PC-3 (cell line): ENCODE results near the gene HNRNPLL. TPM values are rescaled to one million over a fixed set of nuclear protein-coding genes. Genes with fewer than 3 reads are reported as not detected.

Experiments used
- ATAC-seq: fragments of 200-7000 bp; cut with Tn5 transposase; 2 replicates; pipeline ENCODE4 v1.9.1; 2020; ENCODE audit warnings: mild to moderate bottlenecking, moderate library complexity
- BruUV-seq: library from RNA; stranded (reverse); fragments of 400-500 nt; replicated peaks from 2 replicates; lab custom pipeline; 2021; lab: Mats Ljungman, UMichigan
- CTCF ChIA-PET: fragments of 300-600 bp; sonication (Branson Sonifier 250); formaldehyde crosslinking; loops from one replicate; lab custom pipeline; 2022; ENCODE audit warnings: antibody characterized with exemption; lab: Charles Lee
- POLR2A ChIA-PET: fragments of 300-600 bp; sonication (Branson Sonifier 250); formaldehyde crosslinking; loops from one replicate; lab custom pipeline; 2022; ENCODE audit warnings: antibody characterized with exemption; ENCODE audit not compliant: unreplicated experiment; lab: Charles Lee
- DNase-seq: peaks from one replicate; pipeline ENCODE4 v3.0.0-alpha.2; 2015
- H2AFZ ChIP-seq: fragments of 300-600 bp; sonication (generic); 2 replicates; pipeline ENCODE4 v1.6.0; 2016; ENCODE audit warnings: antibody characterized with exemption, low read length
- H3F3A ChIP-seq: fragments of 300-600 bp; sonication (generic); one replicate; pipeline ENCODE4 v1.6.0; 2017; ENCODE audit warnings: antibody characterized with exemption, low read length, control low read depth, mild to moderate bottlenecking; ENCODE audit not compliant: unreplicated experiment
- H3K27ac ChIP-seq: fragments of 300-600 bp; sonication (generic); 2 replicates; pipeline ENCODE4 v1.5.1; 2016; ENCODE audit warnings: mild to moderate bottlenecking, low read length
- H3K27me3 ChIP-seq: fragments of 300-600 bp; sonication (generic); 2 replicates; pipeline ENCODE4 v1.6.1; 2016; ENCODE audit warnings: low read length, mixed read lengths
- H3K36me3 ChIP-seq: fragments of 300-600 bp; sonication (generic); 2 replicates; pipeline ENCODE4 v1.6.1; 2016; ENCODE audit warnings: low read depth, mixed run types, low read length, mixed read lengths
- H3K4me1 ChIP-seq: fragments of 300-600 bp; sonication (generic); 2 replicates; pipeline ENCODE4 v1.5.1; 2016; ENCODE audit warnings: low read length; ENCODE audit not compliant: insufficient read depth
- H3K4me2 ChIP-seq: fragments of 300-600 bp; sonication (generic); 2 replicates; pipeline ENCODE4 v1.6.0; 2016; ENCODE audit warnings: low read length
- H3K4me3 ChIP-seq: fragments of 300-600 bp; sonication (generic); 2 replicates; pipeline ENCODE4 v1.5.1; 2016; ENCODE audit warnings: mild to moderate bottlenecking, low read length, mixed read lengths
- H3K79me2 ChIP-seq: fragments of 300-600 bp; sonication (generic); 2 replicates; pipeline ENCODE4 v1.6.1; 2017; ENCODE audit warnings: low read length, mixed read lengths
- H3K9ac ChIP-seq: fragments of 300-600 bp; sonication (generic); 2 replicates; pipeline ENCODE4 v1.6.0; 2016; ENCODE audit warnings: mild to moderate bottlenecking, low read length
- H3K9me2 ChIP-seq: fragments of 300-600 bp; sonication (generic); replicated peaks from 2 replicates; pipeline ENCODE4 v1.6.1; 2016; ENCODE audit warnings: mixed run types, low read length, mixed read lengths
- H3K9me3 ChIP-seq: fragments of 300-600 bp; sonication (generic); 2 replicates; pipeline ENCODE4 v1.6.1; 2016; ENCODE audit warnings: low read length, mixed read lengths
- H4K20me1 ChIP-seq: fragments of 300-600 bp; sonication (generic); 2 replicates; pipeline ENCODE4 v1.6.1; 2016; ENCODE audit warnings: low read length, mixed read lengths
- EZH2 ChIP-seq: fragments of 300-600 bp; sonication (generic); IDR thresholded peaks from one replicate; pipeline ENCODE4 v1.6.1; 2017; ENCODE audit warnings: antibody characterized with exemption, mild to moderate bottlenecking, low read length; ENCODE audit not compliant: unreplicated experiment
- EZH2phosphoT487 ChIP-seq: fragments of 300-600 bp; sonication (generic); IDR thresholded peaks from 2 replicates; pipeline ENCODE4 v1.6.1; 2018; ENCODE audit warnings: mild to moderate bottlenecking, antibody characterized with exemption, low read length, borderline replicate concordance
- intact Hi-C: fragments of 100-400 bp; cut with micrococcal nuclease; formaldehyde crosslinking; loops from 2 replicates; pipeline ENCODE4 v1.9.0; 2023
- total RNA-seq: library from RNA; depleted of rRNA; stranded (reverse); fragments of >200 nt; gene quantifications from 2 replicates; pipeline ENCODE4 v1.2.3, GENCODE V29; 2014
- TF ChIP-seq, protein P1 (sequence below): fragments of 300-600 bp; sonication (generic); conservative IDR thresholded peaks from 2 replicates; pipeline ENCODE4 v1.5.1; 2017; ENCODE audit warnings: antibody characterized with exemption, low read depth, mild to moderate bottlenecking, low read length

HNRNPLL gene
- total RNA-seq, 1 experiment from 2014 or later, result 30.1 TPM

DNA sequence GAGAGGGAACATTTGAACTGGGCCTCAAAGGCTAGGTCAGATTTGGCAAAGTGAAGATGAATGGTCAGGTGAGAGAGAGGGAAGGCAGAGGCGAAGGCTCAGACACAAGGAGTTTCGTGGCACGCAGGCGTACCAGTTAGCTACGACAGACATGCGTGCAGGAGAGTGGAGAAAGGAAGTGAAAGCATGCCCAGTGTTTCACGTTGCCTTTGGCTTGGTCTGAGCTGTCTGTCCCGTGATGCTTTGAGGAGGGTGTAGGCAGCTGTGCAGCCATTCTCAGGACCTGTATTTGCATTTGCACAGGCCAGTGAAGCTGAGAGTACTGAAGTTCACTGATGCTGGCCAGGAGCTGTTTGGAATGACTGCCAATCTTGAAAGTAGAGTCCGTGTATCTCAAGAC, 69.5 kb downstream of the HNRNPLL start:
- H3K9ac ChIP-seq, result no peak overlapping the region
- no peaks in the 10 kb centered on the region for H3K27me3 ChIP-seq
- H3K9me3 ChIP-seq, result no peaks in the 10 kb centered on the region
- no peak overlapping the region for H2AFZ ChIP-seq
- no peak overlapping the region for H3K4me3 ChIP-seq
- H3F3A ChIP-seq, result no peaks in the 10 kb centered on the region
- H3K27ac ChIP-seq, result no peak overlapping the region
- BruUV-seq, result no TSS peak
- 0 out of 2 replicates have a peak, but pooled peaks cover 4% of the 10 kb centered on the region for H3K4me1 ChIP-seq
- H3K9me2 ChIP-seq, result no peaks in the 10 kb centered on the region
- ChIA-PET CTCF (no interaction called here), POLR2A (no interaction called here)
- DNase-seq (no peak), ATAC-seq (no peak)
- intact Hi-C loops, result no loop called here
- TF ChIP-seq EZH2 (no peak), EZH2phosphoT487 (no peak)
- TF ChIP-seq, protein P1, sequence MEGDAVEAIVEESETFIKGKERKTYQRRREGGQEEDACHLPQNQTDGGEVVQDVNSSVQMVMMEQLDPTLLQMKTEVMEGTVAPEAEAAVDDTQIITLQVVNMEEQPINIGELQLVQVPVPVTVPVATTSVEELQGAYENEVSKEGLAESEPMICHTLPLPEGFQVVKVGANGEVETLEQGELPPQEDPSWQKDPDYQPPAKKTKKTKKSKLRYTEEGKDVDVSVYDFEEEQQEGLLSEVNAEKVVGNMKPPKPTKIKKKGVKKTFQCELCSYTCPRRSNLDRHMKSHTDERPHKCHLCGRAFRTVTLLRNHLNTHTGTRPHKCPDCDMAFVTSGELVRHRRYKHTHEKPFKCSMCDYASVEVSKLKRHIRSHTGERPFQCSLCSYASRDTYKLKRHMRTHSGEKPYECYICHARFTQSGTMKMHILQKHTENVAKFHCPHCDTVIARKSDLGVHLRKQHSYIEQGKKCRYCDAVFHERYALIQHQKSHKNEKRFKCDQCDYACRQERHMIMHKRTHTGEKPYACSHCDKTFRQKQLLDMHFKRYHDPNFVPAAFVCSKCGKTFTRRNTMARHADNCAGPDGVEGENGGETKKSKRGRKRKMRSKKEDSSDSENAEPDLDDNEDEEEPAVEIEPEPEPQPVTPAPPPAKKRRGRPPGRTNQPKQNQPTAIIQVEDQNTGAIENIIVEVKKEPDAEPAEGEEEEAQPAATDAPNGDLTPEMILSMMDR, result no peak
- H3K4me2 ChIP-seq, result no peak overlapping the region
- no peaks in the 10 kb centered on the region for H4K20me1 ChIP-seq
- H3K79me2 ChIP-seq, result no peaks in the 10 kb centered on the region
- H3K36me3 ChIP-seq, result no peaks in the 10 kb centered on the region

GRCh38 chr2:38532366-38532765, 70.4 kb downstream of the HNRNPLL start:
- no peak overlapping the region for H2AFZ ChIP-seq
- no peaks in the 10 kb centered on the region for H3K27me3 ChIP-seq
- H3K4me2 ChIP-seq, result no peak overlapping the region
- no peak overlapping the region for H3K4me3 ChIP-seq
- H3K9me2 ChIP-seq, result no peaks in the 10 kb centered on the region
- H3K79me2 ChIP-seq, result no peaks in the 10 kb centered on the region
- DNase-seq, result no peak
- H3F3A ChIP-seq, result no peaks in the 10 kb centered on the region
- H3K9me3 ChIP-seq, result no peaks in the 10 kb centered on the region
- BruUV-seq, result no TSS peak
- no peaks in the 10 kb centered on the region for H3K36me3 ChIP-seq
- ChIA-PET CTCF (no interaction called here), POLR2A (no interaction called here)
- no peaks in the 10 kb centered on the region for H4K20me1 ChIP-seq
- intact Hi-C loops, result no loop called here
- no peak overlapping the region for H3K9ac ChIP-seq
- TF ChIP-seq EZH2phosphoT487 (no peak), EZH2 (no peak)
- TF ChIP-seq, protein P1, result no peak
- peaks cover 10% of the 10 kb centered on the region for H3K4me1 ChIP-seq
- ATAC-seq, result no peak
- H3K27ac ChIP-seq, result no peak overlapping the region

- no peaks in the 10 kb centered on the region for H3K9me3 ChIP-seq
- H3K4me2 ChIP-seq, result no peak overlapping the region
- CTCF ChIA-PET, result no interaction called here
- no peak for DNase-seq
- TF ChIP-seq, protein P1, result no peak
- TF ChIP-seq EZH2phosphoT487 (no peak), EZH2 (no peak)
- no TSS peak for BruUV-seq
- POLR2A ChIA-PET, result no interaction called here
- H2AFZ ChIP-seq, result no peak overlapping the region
- no peak overlapping the region for H3K27ac ChIP-seq
- intact Hi-C loops, result no loop called here
- H3K9ac ChIP-seq, result no peak overlapping the region
- H4K20me1 ChIP-seq, result no peaks in the 10 kb centered on the region
- no peaks in the 10 kb centered on the region for H3F3A ChIP-seq
- no peaks in the 10 kb centered on the region for H3K79me2 ChIP-seq
- no peaks in the 10 kb centered on the region for H3K9me2 ChIP-seq
- peaks cover 12% of the 10 kb centered on the region for H3K4me1 ChIP-seq
- no peaks in the 10 kb centered on the region for H3K27me3 ChIP-seq
- H3K4me3 ChIP-seq, result no peak overlapping the region
- H3K36me3 ChIP-seq, result no peaks in the 10 kb centered on the region
- no peak for ATAC-seq
Observed at GRCh38 chr2:38529208-38529607, 73.5 kb downstream of the HNRNPLL start.
